K562 (cell line): ENCODE data around the gene NAPEPLD. TPM values are rescaled to one million over a fixed set of nuclear protein-coding genes. Genes with fewer than 3 reads are reported as not detected.

Experiments used
- ATAC-seq: fragments of 200-7000 bp; cut with Tn5 transposase; 3 replicates; pipeline ENCODE4 v1.9.1; 2020; ENCODE audit warnings: moderate library complexity
- BruUV-seq: library from RNA; stranded (reverse); fragments of 400-500 nt; replicated peaks from 2 replicates; lab custom pipeline; 2021; lab: Mats Ljungman, UMichigan
- CTCF ChIA-PET: fragments of 300-600 bp; formaldehyde crosslinking; extraction: SDS; loops from one replicate; lab custom pipeline; 2021; ENCODE audit warnings: low intra/inter-chr PET ratio; lab: Yijun Ruan, JAX
- POLR2A ChIA-PET: fragments of 300-600, 350-650 bp; sonication (Branson Sonifier 250); formaldehyde crosslinking; extraction: SDS; loops from one replicate; lab custom pipeline; 2021; ENCODE audit warnings: antibody characterized with exemption, inconsistent platforms; lab: Yijun Ruan, JAX
- DNase-seq, 4 experiments: peaks; one replicate each; pipeline versions ENCODE4 v3.0.0 to v3.0.0-alpha.2; 2011 to 2018; ENCODE audit warnings: low spot score in 3 of 4, mixed read lengths in 3 of 4; ENCODE audit errors: extremely low read depth in 1 of 4
- FAIRE-seq: peaks from 2 replicates; lab custom pipeline; 2011; peaks lifted over from hg19 to GRCh38; lab: Jason Lieb, UNC
- H2AFZ ChIP-seq: 2 replicates; pipeline ENCODE4 v1.6.0; 2011; ENCODE audit warnings: low read depth, low read length, control low read depth, inconsistent platforms
- H3K27ac ChIP-seq: fragments of 200-600 bp; 3 replicates; pipeline ENCODE4 v1.8.0; 2011; ENCODE audit warnings: low read depth, mild to moderate bottlenecking, control low read depth, inconsistent platforms, low read length, moderate library complexity, mixed read lengths; ENCODE audit errors: extremely low read depth
- H3K27me3 ChIP-seq, 2 experiments: fragments of 300-600 bp in 1 of 2; 2 replicates in 1 of 2; 3 replicates in 1 of 2; pipeline versions ENCODE4 v1.6.0 to v1.8.0; 2011; ENCODE audit warnings: inconsistent platforms in 2 of 2, low read length in 2 of 2, mild to moderate bottlenecking in 1 of 2, mixed read lengths in 1 of 2, moderate library complexity in 1 of 2; ENCODE audit not compliant: control insufficient read depth in 2 of 2, insufficient read depth in 2 of 2
- H3K36me3 ChIP-seq: fragments of 300-600 bp; 3 replicates; pipeline ENCODE4 v1.8.0; 2011; ENCODE audit warnings: mild to moderate bottlenecking, low read length, inconsistent platforms; ENCODE audit not compliant: control insufficient read depth, insufficient read depth
- H3K4me1 ChIP-seq, 2 experiments: fragments of 200-600 bp in 1 of 2; replicated peaks in 1 of 2; 2 replicates in 1 of 2; 3 replicates in 1 of 2; pipeline versions ENCODE4 v1.5.1 to v1.8.0; 2011; ENCODE audit warnings: inconsistent platforms in 2 of 2, low read length in 2 of 2, mild to moderate bottlenecking in 1 of 2, mixed read lengths in 1 of 2, moderate library complexity in 1 of 2; ENCODE audit not compliant: control insufficient read depth in 2 of 2, insufficient read depth in 2 of 2
- H3K4me2 ChIP-seq: 2 replicates; pipeline ENCODE4 v1.6.1; 2011; ENCODE audit warnings: low read length, control low read depth, inconsistent platforms, mixed read lengths; ENCODE audit not compliant: insufficient read depth
- H3K4me3 ChIP-seq: fragments of 200-600 bp; sonication (generic), shearing (Covaris generic); 2 replicates; pipeline ENCODE4 v1.5.1; 2016; ENCODE audit warnings: control low read depth, inconsistent platforms
- H3K79me2 ChIP-seq: fragments of 200-600 bp; 3 replicates; pipeline ENCODE4 v1.8.0; 2011; ENCODE audit warnings: low read length, inconsistent platforms; ENCODE audit not compliant: control insufficient read depth, insufficient read depth
- H3K9ac ChIP-seq, 2 experiments: 2 replicates each; pipeline versions ENCODE4 v1.6.0 to v1.6.1; 2011; ENCODE audit warnings: low read depth in 2 of 2, low read length in 2 of 2, control low read depth in 1 of 2, inconsistent platforms in 1 of 2, mild to moderate bottlenecking in 1 of 2, mixed read lengths in 1 of 2; ENCODE audit not compliant: insufficient read depth in 1 of 2
- H3K9me1 ChIP-seq: one replicate; pipeline ENCODE4 v1.6.0; 2011; ENCODE audit warnings: inconsistent platforms, mild to moderate bottlenecking, low read length, moderate library complexity; ENCODE audit not compliant: control insufficient read depth, insufficient read depth
- H3K9me3 ChIP-seq: replicated peaks from 2 replicates; pipeline ENCODE4 v1.5.1; 2011; ENCODE audit warnings: low read depth, low read length, inconsistent platforms; ENCODE audit not compliant: control insufficient read depth, insufficient read depth
- H4K20me1 ChIP-seq: replicated peaks from 2 replicates; pipeline ENCODE4 v1.6.1; 2011; ENCODE audit warnings: low read length, inconsistent platforms, mixed read lengths; ENCODE audit not compliant: control insufficient read depth, insufficient read depth
- DPF2 ChIP-seq: fragments of 450-650 bp; IDR thresholded peaks from 2 replicates; pipeline ENCODE4 v1.6.1; 2016
- ELF4 ChIP-seq: fragments of 450-650 bp; formaldehyde crosslinking; IDR thresholded peaks from 2 replicates; pipeline ENCODE4 v1.4.0; 2022; ENCODE audit warnings: missing genetic modification characterization
- GABPB1 ChIP-seq: sonication (generic); formaldehyde crosslinking; IDR thresholded peaks from 2 replicates; pipeline ENCODE4 v1.8.0; 2022; ENCODE audit warnings: mild to moderate bottlenecking, missing genetic modification reagents
- HMG20B ChIP-seq: fragments of 250-450 bp; sonication (Bioruptor Pico); IDR thresholded peaks from 2 replicates; pipeline ENCODE4 v1.5.0; 2021; ENCODE audit warnings: mild to moderate bottlenecking
- HMGN3 ChIP-seq: IDR thresholded peaks from 2 replicates; pipeline ENCODE4 v1.6.1; 2011; ENCODE audit warnings: borderline replicate concordance, low read depth, mild to moderate bottlenecking, mixed read lengths, low read length; ENCODE audit not compliant: insufficient read length; ENCODE audit errors: extremely low read depth
- MAZ ChIP-seq, 2 experiments: fragments of 450-650 bp in 1 of 2; sonication (generic) in 1 of 2; formaldehyde crosslinking; IDR thresholded peaks in 1 of 2; conservative IDR thresholded peaks in 1 of 2; 2 replicates each; pipeline versions ENCODE4 v1.4.0 to v1.5.0; 2020; ENCODE audit warnings: mild to moderate bottlenecking in 1 of 2, missing genetic modification reagents in 1 of 2
- MECOM ChIP-seq: fragments of 250-450 bp; sonication (Bioruptor Pico); IDR thresholded peaks from 2 replicates; pipeline ENCODE4 v1.8.0; 2022; ENCODE audit warnings: inconsistent platforms
- NFXL1 ChIP-seq: fragments of 450-650 bp; formaldehyde crosslinking; IDR thresholded peaks from 2 replicates; pipeline ENCODE4 v1.4.0; 2021; ENCODE audit warnings: mild to moderate bottlenecking
- PATZ1 ChIP-seq: fragments of 250-450 bp; sonication (Bioruptor Pico); IDR thresholded peaks from 2 replicates; pipeline ENCODE4 v1.5.0; 2020; ENCODE audit warnings: mild to moderate bottlenecking, borderline replicate concordance
- RAD51 ChIP-seq: fragments of 450-650 bp; IDR thresholded peaks from 2 replicates; pipeline ENCODE4 v1.7.1; 2016; ENCODE audit warnings: low read depth, mild to moderate bottlenecking, borderline replicate concordance
- RBM22 ChIP-seq: fragments of 200-400 bp; formaldehyde crosslinking; IDR thresholded peaks from 2 replicates; pipeline ENCODE4 v1.6.1; 2018; ENCODE audit warnings: low read length, low read depth; ENCODE audit not compliant: poor library complexity, severe bottlenecking
- RBM39 ChIP-seq: fragments of 200-400 bp; formaldehyde crosslinking; optimal IDR thresholded peaks from 2 replicates; pipeline ENCODE3; 2018; ENCODE audit warnings: low read depth, low read length
- ZC3H11A ChIP-seq: IDR thresholded peaks from 2 replicates; pipeline ENCODE4 v1.6.1; 2012; ENCODE audit warnings: low read depth, low read length, improper control_type of control experiment
- ZFX ChIP-seq: sonication (generic); formaldehyde crosslinking; IDR thresholded peaks from 2 replicates; pipeline ENCODE4 v1.8.0; 2022; ENCODE audit warnings: mild to moderate bottlenecking, missing genetic modification reagents, moderate library complexity
- ZNF24 ChIP-seq: fragments of 450-650 bp; IDR thresholded peaks from 2 replicates; pipeline ENCODE4 v1.6.1; 2016
- WGBS: fragments of 100-300 bp; shearing (Covaris generic); methylation state at CpG from one replicate; pipeline ENCODE4 v1.1.6; 2016; ENCODE audit warnings: low coverage, mixed read lengths; ENCODE audit not compliant: insufficient coverage; ENCODE audit errors: missing lambda C conversion rate; 5-methylcytosine and 5-hydroxymethylcytosine counted together
- in situ Hi-C: fragments of 300-500 bp; cut with MboI; formaldehyde crosslinking; loops from 4 replicates; pipeline ENCODE4 v1.15.0; 2018; ENCODE audit warnings: inconsistent platforms, mixed read lengths
- intact Hi-C: fragments of 100-400 bp; cut with micrococcal nuclease; formaldehyde crosslinking; loops from 2 replicates; pipeline ENCODE4 v1.14.2; 2022
- polyA plus RNA-seq, 8 experiments: library from polyadenylated mRNA; depleted of rRNA in 4 of 8; stranded (reverse) in 5 of 8; unstranded in 3 of 8; fragments of >200 nt; fragmentation: Nextera tagmentation in 2 of 8; fragmentation: Illumina TruSeq in 1 of 8; extraction: Ambion mirVana in 2 of 8; extraction: Trizol in 1 of 8; gene quantifications; 2 replicates each; pipeline versions ENCODE4 v1.2.1 to v1.2.3, GENCODE V29; 2011 to 2014; ENCODE audit warnings: inconsistent platforms in 1 of 8, missing spikeins in 1 of 8
- total RNA-seq, 7 experiments: library from RNA; depleted of rRNA in 6 of 7; stranded (reverse); fragments of >200 nt in 6 of 7; fragmentation: Illumina TruSeq in 2 of 7; extraction: Trizol in 2 of 7; gene quantifications; 2 replicates each; pipeline versions ENCODE4 v1.2.1 to v1.2.3, GENCODE V29; 2011 to 2021; ENCODE audit warnings: low replicate concordance in 1 of 7

Gene NAPEPLD
- total and polyA plus RNA-seq, 9 of the 15 experiments (the other 6 are each of a cell fraction or from before 2014, with no cell fraction given): 3.2 to 11.0 (median 7.5) TPM

GRCh38 chr7:103143868-103144267 lies 5.0 kb downstream of the NAPEPLD start (continued):
- TF ChIP-seq ZC3H11A (no peak), RAD51 (no peak), RBM22 (no peak), MAZ (CRISPR knock-in tag; conservative IDR thresholded peaks at IDR 0.05 in 1 of 2, IDR thresholded peaks at IDR 0.05 in 1 of 2) (no peak), RBM39 (no peak), MECOM (CRISPR knock-in tag) (no peak), ELF4 (CRISPR knock-in tag) (no peak), NFXL1 (CRISPR knock-in tag) (no peak), HMG20B (CRISPR knock-in tag) (no peak)

DNA sequence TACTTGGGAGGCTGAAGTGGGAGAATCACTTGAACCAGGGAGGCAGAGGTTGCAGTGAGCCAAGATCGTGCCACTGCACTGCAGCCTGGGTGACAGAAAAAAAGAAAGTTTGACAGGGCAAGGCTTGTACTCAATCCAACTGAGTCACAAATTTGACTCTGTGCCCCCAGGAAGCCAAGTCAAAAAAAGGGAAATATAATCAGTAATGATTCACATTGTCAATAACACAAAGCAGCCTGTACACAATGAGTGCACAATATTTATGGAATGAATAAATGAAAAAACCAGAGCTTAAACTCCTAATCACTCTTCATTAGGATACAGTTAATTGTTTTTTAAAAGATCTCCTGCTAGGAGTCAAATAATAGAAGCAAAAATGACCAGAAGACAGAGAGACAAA lies 6.4 kb downstream of the NAPEPLD start:
- TF ChIP-seq MECOM (CRISPR knock-in tag): no peak
- no peak for TF ChIP-seq ZNF24
- no peak for TF ChIP-seq DPF2
- no peak for TF ChIP-seq GABPB1 (CRISPR knock-in tag)
- TF ChIP-seq PATZ1 (CRISPR knock-in tag): no peak
- no peak for TF ChIP-seq HMGN3
- TF ChIP-seq ZFX (CRISPR knock-in tag): no peak
- in situ Hi-C loops (no loop called here), intact Hi-C loops (no loop called here)
- Histone ChIP-seq H3K4me1 (peaks cover 3 to 19% of the 10 kb centered on the region in 2 experiments; a peak in 3 of 5 replicates), H3K27me3 (no peaks in the 10 kb centered on the region), H3K27ac (no peak overlapping the region), H4K20me1 (no peaks in the 10 kb centered on the region), H3K36me3 (no peaks in the 10 kb centered on the region), H3K4me2 (no peak overlapping the region), H3K9ac (no peak overlapping the region), H3K9me1 (no peaks in the 10 kb centered on the region), H3K79me2 (peaks cover 17% of the 10 kb centered on the region), H3K4me3 (no peak overlapping the region), H2AFZ (no peak overlapping the region), H3K9me3 (no peaks in the 10 kb centered on the region; the same call in 1 of the 2 replicates)
- WGBS: 100% methylated on average over 1 of the region's 1 CpG
- ChIA-PET POLR2A (no interaction called here), CTCF (no interaction called here)
- no TSS peak for BruUV-seq
- no peak for ATAC-seq
- no peak for DNase-seq
- FAIRE-seq: no peak
